K562 (cell line): ENCODE data around the gene SLC44A1. TPM values are rescaled to one million over a fixed set of nuclear protein-coding genes. Genes with fewer than 3 reads are reported as not detected.

Experiments used
- BDP1 ChIP-seq: IDR thresholded peaks from 3 replicates; pipeline ENCODE4 v1.6.1; 2011; ENCODE audit not compliant: insufficient read length, insufficient read depth
- BRD9 ChIP-seq: fragments of 450-650 bp; IDR thresholded peaks from 2 replicates; pipeline ENCODE4 v1.6.1; 2018; ENCODE audit warnings: low read depth; ENCODE audit not compliant: partially characterized antibody
- C11orf30 ChIP-seq: fragments of 450-650 bp; IDR thresholded peaks from 2 replicates; pipeline ENCODE4 v1.6.1; 2016; ENCODE audit warnings: low read depth, mild to moderate bottlenecking
- CC2D1A ChIP-seq: fragments of 450-650 bp; IDR thresholded peaks from 2 replicates; pipeline ENCODE4 v1.6.1; 2017; ENCODE audit warnings: mild to moderate bottlenecking
- EP300 ChIP-seq: IDR thresholded peaks from 2 replicates; pipeline ENCODE4 v1.6.1; 2012; ENCODE audit warnings: low read length, improper control_type of control experiment
- FOXA3 ChIP-seq, 2 experiments: fragments of 450-650 bp in 1 of 2; sonication (generic) in 1 of 2; formaldehyde crosslinking; IDR thresholded peaks in 1 of 2; conservative IDR thresholded peaks in 1 of 2; 2 replicates each; pipeline versions ENCODE4 v1.4.0 to v1.8.0; 2020 to 2022; ENCODE audit warnings: mild to moderate bottlenecking in 2 of 2, missing genetic modification reagents in 1 of 2
- GATAD2A ChIP-seq: fragments of 450-650 bp; IDR thresholded peaks from 2 replicates; pipeline ENCODE4 v1.6.1; 2017
- IRF2 ChIP-seq: sonication (generic); formaldehyde crosslinking; IDR thresholded peaks from 2 replicates; pipeline ENCODE4 v1.8.1; 2022; ENCODE audit warnings: mild to moderate bottlenecking, missing genetic modification reagents
- LARP7 ChIP-seq: fragments of 450-650 bp; IDR thresholded peaks from 2 replicates; pipeline ENCODE4 v1.6.1; 2016
- MED1 ChIP-seq: sonication (generic); formaldehyde crosslinking; IDR thresholded peaks from 2 replicates; pipeline ENCODE4 v1.8.1; 2023; ENCODE audit warnings: missing genetic modification reagents, borderline replicate concordance
- NFIC ChIP-seq: fragments of 450-650 bp; IDR thresholded peaks from 2 replicates; pipeline ENCODE4 v1.6.1; 2017; ENCODE audit warnings: mild to moderate bottlenecking, inconsistent platforms
- NKRF ChIP-seq: fragments of 450-650 bp; IDR thresholded peaks from 2 replicates; pipeline ENCODE4 v1.6.1; 2016; ENCODE audit warnings: borderline replicate concordance
- TAF15 ChIP-seq: fragments of 200-400 bp; formaldehyde crosslinking; IDR thresholded peaks from 2 replicates; pipeline ENCODE4 v1.6.1; 2017; ENCODE audit warnings: mild to moderate bottlenecking, low read depth, low read length, moderate library complexity
- TAF7 ChIP-seq: fragments of 450-650 bp; IDR thresholded peaks from 2 replicates; pipeline ENCODE4 v1.6.1; 2016; ENCODE audit warnings: missing genetic modification characterization, missing compliant biosample characterization
- YY1 ChIP-seq, 3 experiments: IDR thresholded peaks; 2 replicates each; pipeline ENCODE4 v1.6.1; 2011; ENCODE audit warnings: low read length in 2 of 3, mild to moderate bottlenecking in 2 of 3, moderate library complexity in 2 of 3, borderline replicate concordance in 1 of 3, control low read depth in 1 of 3, low read depth in 1 of 3; ENCODE audit not compliant: insufficient read depth in 3 of 3, insufficient replicate concordance in 2 of 3, control insufficient read depth in 1 of 3, insufficient read length in 1 of 3; ENCODE audit errors: extremely low read depth in 1 of 3
- ZBTB26 ChIP-seq: fragments of 450-650 bp; formaldehyde crosslinking; IDR thresholded peaks from 2 replicates; pipeline ENCODE4 v1.4.0; 2022; ENCODE audit warnings: missing genetic modification characterization
- ZNF57 ChIP-seq: fragments of 450-650 bp; formaldehyde crosslinking; IDR thresholded peaks from 2 replicates; pipeline ENCODE4 v1.4.0; 2020; ENCODE audit warnings: mild to moderate bottlenecking, moderate library complexity
- polyA plus RNA-seq, 8 experiments: library from polyadenylated mRNA; depleted of rRNA in 4 of 8; stranded (reverse) in 5 of 8; unstranded in 3 of 8; fragments of >200 nt; fragmentation: Nextera tagmentation in 2 of 8; fragmentation: Illumina TruSeq in 1 of 8; extraction: Ambion mirVana in 2 of 8; extraction: Trizol in 1 of 8; gene quantifications; 2 replicates each; pipeline versions ENCODE4 v1.2.1 to v1.2.3, GENCODE V29; 2011 to 2014; ENCODE audit warnings: inconsistent platforms in 1 of 8, missing spikeins in 1 of 8
- total RNA-seq, 7 experiments: library from RNA; depleted of rRNA in 6 of 7; stranded (reverse); fragments of >200 nt in 6 of 7; fragmentation: Illumina TruSeq in 2 of 7; extraction: Trizol in 2 of 7; gene quantifications; 2 replicates each; pipeline versions ENCODE4 v1.2.1 to v1.2.3, GENCODE V29; 2011 to 2021; ENCODE audit warnings: low replicate concordance in 1 of 7
- TF ChIP-seq, protein P1 (sequence below): fragments of 200-800 bp; sonication (Bioruptor generic); IDR thresholded peaks from 2 replicates; pipeline ENCODE4 v1.6.1; 2016; ENCODE audit warnings: missing genetic modification characterization, missing compliant biosample characterization

SLC44A1 gene
- total and polyA plus RNA-seq, 9 of the 15 experiments (the other 6 are each of a cell fraction or from before 2014, with no cell fraction given) = 0.11 to 0.59 (median 0.30) TPM

DNA sequence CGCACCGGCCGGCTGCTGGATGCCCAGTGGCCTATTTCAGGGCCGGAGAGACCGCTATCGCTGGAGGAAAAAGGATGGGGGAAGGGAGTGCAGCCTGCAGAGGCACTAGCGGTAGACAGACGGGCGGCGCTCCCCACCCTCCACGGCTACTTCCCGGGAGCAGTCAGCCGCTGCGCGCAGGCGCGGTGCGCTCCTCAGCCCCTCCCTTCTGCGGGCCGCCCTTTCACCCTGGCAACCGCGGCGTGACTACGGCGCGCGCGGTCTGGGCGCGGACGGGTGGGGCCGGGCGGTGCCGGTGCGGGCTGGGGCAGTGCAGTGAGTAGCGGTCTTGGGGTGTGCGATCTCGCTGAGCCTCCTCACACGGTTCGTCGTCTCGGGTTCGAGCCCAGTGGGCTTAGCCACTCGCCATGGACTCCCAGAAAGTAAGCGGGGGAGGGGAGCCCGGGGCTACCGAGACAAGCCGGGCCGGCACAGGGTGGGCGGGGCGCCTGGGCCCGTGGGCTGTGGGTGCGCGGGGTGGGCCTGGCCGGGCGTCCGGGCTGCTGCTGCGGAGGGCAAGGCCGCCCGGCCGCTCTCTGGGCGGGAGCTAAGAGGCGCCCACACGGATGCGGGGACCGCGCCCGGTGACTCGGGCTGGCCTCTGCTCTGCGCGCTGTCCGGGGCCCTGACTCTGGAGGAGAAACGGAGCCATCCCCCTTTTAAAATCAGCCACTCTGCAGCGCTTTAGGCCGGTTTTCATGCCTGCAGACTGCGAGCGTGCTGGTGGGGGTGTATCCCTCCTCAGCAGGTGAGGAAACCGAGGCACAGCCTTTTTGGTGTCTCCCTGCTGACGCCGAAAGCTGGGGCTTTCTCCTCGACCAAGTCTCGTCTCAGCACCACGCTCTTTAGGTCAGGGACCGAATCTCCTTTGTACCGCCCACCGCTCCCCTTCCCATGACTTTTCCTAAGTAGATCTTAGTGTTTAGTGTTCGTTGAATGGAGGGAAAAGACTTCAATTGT is 203.7 kb downstream of the SLC44A1 start, which contains the start of gene FSD1L (continued):
- TF ChIP-seq YY1 (IDR thresholded peaks at IDR 0.05; ENCODE audit: borderline replicate concordance in 1 of 3, control insufficient read depth in 1 of 3, extremely low read depth in 1 of 3, insufficient read depth in 3 of 3, insufficient read length in 1 of 3, insufficient replicate concordance in 2 of 3, low read depth in 1 of 3, low read length in 2 of 3) = peak in 2 of 3 experiments; percentile 27 to 50
- peak; percentile 14; the same call in 1 of the 2 replicates for TF ChIP-seq TAF7
- TF ChIP-seq ZNF57 (CRISPR knock-in tag) = no peak
- TF ChIP-seq NFIC = no peak
- TF ChIP-seq, protein P1, sequence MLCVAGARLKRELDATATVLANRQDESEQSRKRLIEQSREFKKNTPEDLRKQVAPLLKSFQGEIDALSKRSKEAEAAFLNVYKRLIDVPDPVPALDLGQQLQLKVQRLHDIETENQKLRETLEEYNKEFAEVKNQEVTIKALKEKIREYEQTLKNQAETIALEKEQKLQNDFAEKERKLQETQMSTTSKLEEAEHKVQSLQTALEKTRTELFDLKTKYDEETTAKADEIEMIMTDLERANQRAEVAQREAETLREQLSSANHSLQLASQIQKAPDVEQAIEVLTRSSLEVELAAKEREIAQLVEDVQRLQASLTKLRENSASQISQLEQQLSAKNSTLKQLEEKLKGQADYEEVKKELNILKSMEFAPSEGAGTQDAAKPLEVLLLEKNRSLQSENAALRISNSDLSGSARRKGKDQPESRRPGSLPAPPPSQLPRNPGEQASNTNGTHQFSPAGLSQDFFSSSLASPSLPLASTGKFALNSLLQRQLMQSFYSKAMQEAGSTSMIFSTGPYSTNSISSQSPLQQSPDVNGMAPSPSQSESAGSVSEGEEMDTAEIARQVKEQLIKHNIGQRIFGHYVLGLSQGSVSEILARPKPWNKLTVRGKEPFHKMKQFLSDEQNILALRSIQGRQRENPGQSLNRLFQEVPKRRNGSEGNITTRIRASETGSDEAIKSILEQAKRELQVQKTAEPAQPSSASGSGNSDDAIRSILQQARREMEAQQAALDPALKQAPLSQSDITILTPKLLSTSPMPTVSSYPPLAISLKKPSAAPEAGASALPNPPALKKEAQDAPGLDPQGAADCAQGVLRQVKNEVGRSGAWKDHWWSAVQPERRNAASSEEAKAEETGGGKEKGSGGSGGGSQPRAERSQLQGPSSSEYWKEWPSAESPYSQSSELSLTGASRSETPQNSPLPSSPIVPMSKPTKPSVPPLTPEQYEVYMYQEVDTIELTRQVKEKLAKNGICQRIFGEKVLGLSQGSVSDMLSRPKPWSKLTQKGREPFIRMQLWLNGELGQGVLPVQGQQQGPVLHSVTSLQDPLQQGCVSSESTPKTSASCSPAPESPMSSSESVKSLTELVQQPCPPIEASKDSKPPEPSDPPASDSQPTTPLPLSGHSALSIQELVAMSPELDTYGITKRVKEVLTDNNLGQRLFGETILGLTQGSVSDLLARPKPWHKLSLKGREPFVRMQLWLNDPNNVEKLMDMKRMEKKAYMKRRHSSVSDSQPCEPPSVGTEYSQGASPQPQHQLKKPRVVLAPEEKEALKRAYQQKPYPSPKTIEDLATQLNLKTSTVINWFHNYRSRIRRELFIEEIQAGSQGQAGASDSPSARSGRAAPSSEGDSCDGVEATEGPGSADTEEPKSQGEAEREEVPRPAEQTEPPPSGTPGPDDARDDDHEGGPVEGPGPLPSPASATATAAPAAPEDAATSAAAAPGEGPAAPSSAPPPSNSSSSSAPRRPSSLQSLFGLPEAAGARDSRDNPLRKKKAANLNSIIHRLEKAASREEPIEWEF (CRISPR knock-in tag) = no peak
- no peak for TF ChIP-seq BRD9
- no peak for TF ChIP-seq IRF2
- no peak for TF ChIP-seq BDP1
- 0 out of 2 replicates have a peak, but pooled peaks have one; percentile 80 for TF ChIP-seq GATAD2A
- no peak for TF ChIP-seq C11orf30
- TF ChIP-seq FOXA3 (CRISPR knock-in tag; conservative IDR thresholded peaks at IDR 0.05 in 1 of 2, IDR thresholded peaks at IDR 0.05 in 1 of 2) = no peak
- TF ChIP-seq ZBTB26 (CRISPR knock-in tag) = no peak
- TF ChIP-seq EP300 = 0 out of 2 replicates have a peak, but pooled peaks have one; percentile 6
- TF ChIP-seq NKRF = no peak
- no peak for TF ChIP-seq TAF15
- TF ChIP-seq MED1 = no peak
- TF ChIP-seq LARP7 = no peak
- TF ChIP-seq CC2D1A = no peak
